A673 (cell line): ENCODE data around the gene LEP. TPM values are rescaled to one million over a fixed set of nuclear protein-coding genes. Genes with fewer than 3 reads are reported as not detected.

Experiments used
- BruUV-seq: library from RNA; stranded (reverse); fragments of 400-500 nt; replicated peaks from 2 replicates; lab custom pipeline; 2021; lab: Mats Ljungman, UMichigan
- CTCF ChIA-PET: fragments of 300-600 bp; sonication (Branson Sonifier 250); formaldehyde crosslinking; loops from one replicate; lab custom pipeline; 2022; ENCODE audit warnings: antibody characterized with exemption; lab: Charles Lee
- POLR2A ChIA-PET: fragments of 300-600 bp; sonication (Branson Sonifier 250); formaldehyde crosslinking; loops from one replicate; lab custom pipeline; 2022; ENCODE audit warnings: antibody characterized with exemption; ENCODE audit not compliant: low non-redundant PET; lab: Charles Lee
- DNase-seq: peaks from one replicate; pipeline ENCODE4 v3.0.0-alpha.2; 2015; ENCODE audit warnings: low spot score
- H3K27ac ChIP-seq: fragments of 200-600 bp; sonication (generic); 2 replicates; pipeline ENCODE4 v1.5.1; 2016; ENCODE audit warnings: mixed run types, low read depth, mild to moderate bottlenecking, mixed read lengths, antibody characterized with exemption, low read length; ENCODE audit not compliant: poor library complexity, severe bottlenecking
- H3K27me3 ChIP-seq: fragments of 200-600 bp; sonication (generic); replicated peaks from 2 replicates; pipeline ENCODE4 v1.6.1; 2017; ENCODE audit warnings: mixed run types, low read depth, mild to moderate bottlenecking, mixed read lengths, antibody characterized with exemption, low read length; ENCODE audit not compliant: insufficient read depth, poor library complexity
- H3K36me3 ChIP-seq: fragments of 200-600 bp; sonication (generic); 2 replicates; pipeline ENCODE4 v1.6.1; 2016; ENCODE audit warnings: mixed run types, mild to moderate bottlenecking, mixed read lengths, antibody characterized with exemption, low read length; ENCODE audit not compliant: insufficient read depth, poor library complexity, severe bottlenecking
- H3K4me1 ChIP-seq: fragments of 200-600 bp; sonication (generic); 2 replicates; pipeline ENCODE4 v1.6.1; 2017; ENCODE audit warnings: mixed run types, mild to moderate bottlenecking, mixed read lengths, antibody characterized with exemption, low read length; ENCODE audit not compliant: insufficient read depth, poor library complexity, severe bottlenecking
- H3K4me3 ChIP-seq: fragments of 200-600 bp; sonication (generic); 2 replicates; pipeline ENCODE4 v1.5.1; 2016; ENCODE audit warnings: low read depth, mixed run types, mild to moderate bottlenecking, mixed read lengths, low read length; ENCODE audit not compliant: poor library complexity, severe bottlenecking
- H3K9me3 ChIP-seq: fragments of 200-600 bp; sonication (generic); 2 replicates; pipeline ENCODE4 v1.6.1; 2016; ENCODE audit warnings: mixed run types, low read depth, mild to moderate bottlenecking, mixed read lengths, antibody characterized with exemption, low read length; ENCODE audit not compliant: poor library complexity, severe bottlenecking
- EZH2 ChIP-seq: fragments of 200-600 bp; sonication (generic); IDR thresholded peaks from 2 replicates; pipeline ENCODE4 v1.6.1; 2017; ENCODE audit warnings: borderline replicate concordance, low read depth, mild to moderate bottlenecking, mixed read lengths, antibody characterized with exemption, low read length; ENCODE audit not compliant: poor library complexity, severe bottlenecking
- intact Hi-C: fragments of 100-400 bp; cut with micrococcal nuclease; formaldehyde crosslinking; loops from one replicate; pipeline ENCODE4 v1.10.0; 2022; ENCODE audit not compliant: unreplicated experiment
- total RNA-seq: library from RNA; stranded (reverse); gene quantifications from 2 replicates; pipeline ENCODE4 v1.2.3, GENCODE V29; 2021
- TF ChIP-seq, protein P1 (sequence below): fragments of 300-800, 200-600 bp; sonication (generic); conservative IDR thresholded peaks from 2 replicates; pipeline ENCODE4 v1.5.1; 2017; ENCODE audit warnings: low read depth, mild to moderate bottlenecking, antibody characterized with exemption, low read length, moderate library complexity, mixed read lengths

LEP gene
- total RNA-seq, 1 experiment from 2014 or later = not detected

DNA sequence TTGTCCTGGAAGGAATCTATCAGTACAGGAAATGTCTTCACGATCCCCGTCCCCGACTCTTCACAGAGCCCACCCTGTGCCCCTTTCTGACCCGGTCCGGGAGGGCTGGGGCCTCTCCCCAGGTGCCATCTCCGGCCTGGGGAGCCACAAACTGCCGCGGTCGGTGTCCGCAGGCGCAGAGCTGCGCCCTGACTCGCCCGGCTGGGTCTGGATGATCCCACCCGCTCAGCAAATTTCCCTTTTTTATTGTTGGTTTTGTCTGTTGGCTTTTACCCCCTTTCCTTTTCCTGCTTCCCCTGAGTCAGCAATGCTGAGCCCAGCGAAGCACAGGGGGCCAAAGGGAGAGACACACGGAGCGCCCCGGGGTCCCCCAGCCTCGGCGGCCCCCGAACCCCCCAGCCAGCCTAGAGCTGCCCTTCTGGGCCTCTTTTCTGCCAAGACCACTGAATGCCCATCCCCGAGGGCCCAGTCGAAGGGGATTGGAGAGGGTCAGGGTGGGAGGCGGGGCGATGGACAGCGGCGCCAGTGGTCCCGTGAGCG lies 30.9 kb downstream of the LEP start:
- H3K27me3 ChIP-seq = no peaks in the 10 kb centered on the region
- ChIA-PET CTCF (no interaction called here), POLR2A (no interaction called here)
- no peak overlapping the region for H3K27ac ChIP-seq
- intact Hi-C loops = no loop called here
- peaks cover 20% of the 10 kb centered on the region for H3K4me1 ChIP-seq
- DNase-seq = no peak
- TF ChIP-seq EZH2 = no peak
- TF ChIP-seq, protein P1, sequence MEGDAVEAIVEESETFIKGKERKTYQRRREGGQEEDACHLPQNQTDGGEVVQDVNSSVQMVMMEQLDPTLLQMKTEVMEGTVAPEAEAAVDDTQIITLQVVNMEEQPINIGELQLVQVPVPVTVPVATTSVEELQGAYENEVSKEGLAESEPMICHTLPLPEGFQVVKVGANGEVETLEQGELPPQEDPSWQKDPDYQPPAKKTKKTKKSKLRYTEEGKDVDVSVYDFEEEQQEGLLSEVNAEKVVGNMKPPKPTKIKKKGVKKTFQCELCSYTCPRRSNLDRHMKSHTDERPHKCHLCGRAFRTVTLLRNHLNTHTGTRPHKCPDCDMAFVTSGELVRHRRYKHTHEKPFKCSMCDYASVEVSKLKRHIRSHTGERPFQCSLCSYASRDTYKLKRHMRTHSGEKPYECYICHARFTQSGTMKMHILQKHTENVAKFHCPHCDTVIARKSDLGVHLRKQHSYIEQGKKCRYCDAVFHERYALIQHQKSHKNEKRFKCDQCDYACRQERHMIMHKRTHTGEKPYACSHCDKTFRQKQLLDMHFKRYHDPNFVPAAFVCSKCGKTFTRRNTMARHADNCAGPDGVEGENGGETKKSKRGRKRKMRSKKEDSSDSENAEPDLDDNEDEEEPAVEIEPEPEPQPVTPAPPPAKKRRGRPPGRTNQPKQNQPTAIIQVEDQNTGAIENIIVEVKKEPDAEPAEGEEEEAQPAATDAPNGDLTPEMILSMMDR = no peak
- H3K36me3 ChIP-seq = no peaks in the 10 kb centered on the region
- no peak overlapping the region for H3K4me3 ChIP-seq
- H3K9me3 ChIP-seq = no peaks in the 10 kb centered on the region
- no TSS peak for BruUV-seq

GRCh38 chr7:128274246-128274883 lies 33.3 kb downstream of the LEP start:
- no peak for DNase-seq
- Histone ChIP-seq H3K4me3 (no peak overlapping the region), H3K9me3 (no peaks in the 10 kb centered on the region), H3K27ac (no peak overlapping the region), H3K27me3 (no peaks in the 10 kb centered on the region), H3K4me1 (no peaks in the 10 kb centered on the region), H3K36me3 (no peaks in the 10 kb centered on the region)
- ChIA-PET POLR2A (no interaction called here), CTCF (no interaction called here)
- no TSS peak for BruUV-seq
- TF ChIP-seq, protein P1 = no peak
- no peak for TF ChIP-seq EZH2
- intact Hi-C loops = no loop called here

- no peak for DNase-seq
- no peaks in the 10 kb centered on the region for H3K36me3 ChIP-seq
- BruUV-seq = no TSS peak
- H3K27me3 ChIP-seq = no peaks in the 10 kb centered on the region
- ChIA-PET CTCF (no interaction called here), POLR2A (no interaction called here)
- TF ChIP-seq, protein P1 = no peak
- TF ChIP-seq EZH2 = no peak
- H3K27ac ChIP-seq = no peak overlapping the region
- no peaks in the 10 kb centered on the region for H3K9me3 ChIP-seq
- H3K4me1 ChIP-seq = no peaks in the 10 kb centered on the region
- intact Hi-C loops = no loop called here
- no peak overlapping the region for H3K4me3 ChIP-seq
Measured at GRCh38 chr7:128274884-128275603, 34.0 kb downstream of the LEP start.
